K562 (cell line): Measurements from ENCODE around the gene MLANA. TPM values are rescaled to one million over a fixed set of nuclear protein-coding genes. Genes with fewer than 3 reads are reported as not detected.

Experiments
- ATAC-seq: fragments of 200-7000 bp; cut with Tn5 transposase; 3 replicates; pipeline ENCODE4 v1.9.1; 2020; ENCODE audit warnings: moderate library complexity
- BruUV-seq: library from RNA; stranded (reverse); fragments of 400-500 nt; replicated peaks from 2 replicates; lab custom pipeline; 2021; lab: Mats Ljungman, UMichigan
- CTCF ChIA-PET: fragments of 300-600 bp; formaldehyde crosslinking; extraction: SDS; loops from one replicate; lab custom pipeline; 2021; ENCODE audit warnings: low intra/inter-chr PET ratio; lab: Yijun Ruan, JAX
- POLR2A ChIA-PET: fragments of 300-600, 350-650 bp; sonication (Branson Sonifier 250); formaldehyde crosslinking; extraction: SDS; loops from one replicate; lab custom pipeline; 2021; ENCODE audit warnings: antibody characterized with exemption, inconsistent platforms; lab: Yijun Ruan, JAX
- DNase-seq, 4 experiments: peaks; one replicate each; pipeline versions ENCODE4 v3.0.0 to v3.0.0-alpha.2; 2011 to 2018; ENCODE audit warnings: low spot score in 3 of 4, mixed read lengths in 3 of 4; ENCODE audit errors: extremely low read depth in 1 of 4
- FAIRE-seq: peaks from 2 replicates; lab custom pipeline; 2011; peaks lifted over from hg19 to GRCh38; lab: Jason Lieb, UNC
- H2AFZ ChIP-seq: 2 replicates; pipeline ENCODE4 v1.6.0; 2011; ENCODE audit warnings: low read depth, low read length, control low read depth, inconsistent platforms
- H3K27ac ChIP-seq: fragments of 200-600 bp; 3 replicates; pipeline ENCODE4 v1.8.0; 2011; ENCODE audit warnings: low read depth, mild to moderate bottlenecking, control low read depth, inconsistent platforms, low read length, moderate library complexity, mixed read lengths; ENCODE audit errors: extremely low read depth
- H3K27me3 ChIP-seq, 2 experiments: fragments of 300-600 bp in 1 of 2; 2 replicates in 1 of 2; 3 replicates in 1 of 2; pipeline versions ENCODE4 v1.6.0 to v1.8.0; 2011; ENCODE audit warnings: inconsistent platforms in 2 of 2, low read length in 2 of 2, mild to moderate bottlenecking in 1 of 2, mixed read lengths in 1 of 2, moderate library complexity in 1 of 2; ENCODE audit not compliant: control insufficient read depth in 2 of 2, insufficient read depth in 2 of 2
- H3K36me3 ChIP-seq: fragments of 300-600 bp; 3 replicates; pipeline ENCODE4 v1.8.0; 2011; ENCODE audit warnings: mild to moderate bottlenecking, low read length, inconsistent platforms; ENCODE audit not compliant: control insufficient read depth, insufficient read depth
- H3K4me1 ChIP-seq, 2 experiments: fragments of 200-600 bp in 1 of 2; replicated peaks in 1 of 2; 2 replicates in 1 of 2; 3 replicates in 1 of 2; pipeline versions ENCODE4 v1.5.1 to v1.8.0; 2011; ENCODE audit warnings: inconsistent platforms in 2 of 2, low read length in 2 of 2, mild to moderate bottlenecking in 1 of 2, mixed read lengths in 1 of 2, moderate library complexity in 1 of 2; ENCODE audit not compliant: control insufficient read depth in 2 of 2, insufficient read depth in 2 of 2
- H3K4me2 ChIP-seq: 2 replicates; pipeline ENCODE4 v1.6.1; 2011; ENCODE audit warnings: low read length, control low read depth, inconsistent platforms, mixed read lengths; ENCODE audit not compliant: insufficient read depth
- H3K4me3 ChIP-seq: fragments of 200-600 bp; sonication (generic), shearing (Covaris generic); 2 replicates; pipeline ENCODE4 v1.5.1; 2016; ENCODE audit warnings: control low read depth, inconsistent platforms
- H3K79me2 ChIP-seq: fragments of 200-600 bp; 3 replicates; pipeline ENCODE4 v1.8.0; 2011; ENCODE audit warnings: low read length, inconsistent platforms; ENCODE audit not compliant: control insufficient read depth, insufficient read depth
- H3K9ac ChIP-seq, 2 experiments: 2 replicates each; pipeline versions ENCODE4 v1.6.0 to v1.6.1; 2011; ENCODE audit warnings: low read depth in 2 of 2, low read length in 2 of 2, control low read depth in 1 of 2, inconsistent platforms in 1 of 2, mild to moderate bottlenecking in 1 of 2, mixed read lengths in 1 of 2; ENCODE audit not compliant: insufficient read depth in 1 of 2
- H3K9me1 ChIP-seq: one replicate; pipeline ENCODE4 v1.6.0; 2011; ENCODE audit warnings: inconsistent platforms, mild to moderate bottlenecking, low read length, moderate library complexity; ENCODE audit not compliant: control insufficient read depth, insufficient read depth
- H3K9me3 ChIP-seq: replicated peaks from 2 replicates; pipeline ENCODE4 v1.5.1; 2011; ENCODE audit warnings: low read depth, low read length, inconsistent platforms; ENCODE audit not compliant: control insufficient read depth, insufficient read depth
- H4K20me1 ChIP-seq: replicated peaks from 2 replicates; pipeline ENCODE4 v1.6.1; 2011; ENCODE audit warnings: low read length, inconsistent platforms, mixed read lengths; ENCODE audit not compliant: control insufficient read depth, insufficient read depth
- ASH1L ChIP-seq: fragments of 450-650 bp; IDR thresholded peaks from 2 replicates; pipeline ENCODE4 v1.6.1; 2018; ENCODE audit warnings: borderline replicate concordance, mild to moderate bottlenecking, low read depth; ENCODE audit not compliant: partially characterized antibody
- ATF7 ChIP-seq: fragments of 450-650 bp; IDR thresholded peaks from 2 replicates; pipeline ENCODE4 v1.7.1; 2014; ENCODE audit warnings: mild to moderate bottlenecking, moderate library complexity
- CXXC5 ChIP-seq: fragments of 250-450 bp; sonication (Bioruptor Pico); IDR thresholded peaks from 2 replicates; pipeline ENCODE4 v1.8.0; 2022; ENCODE audit warnings: inconsistent platforms, mild to moderate bottlenecking, moderate library complexity
- DMBX1 ChIP-seq: fragments of 250-450 bp; sonication (Bioruptor Pico); IDR thresholded peaks from 2 replicates; pipeline ENCODE4 v1.8.0; 2022; ENCODE audit warnings: inconsistent platforms, mild to moderate bottlenecking, moderate library complexity, borderline replicate concordance
- EGR1 ChIP-seq: fragments of 450-650 bp; conservative IDR thresholded peaks from 2 replicates; pipeline ENCODE4 v1.6.1; 2017; ENCODE audit warnings: mild to moderate bottlenecking
- GTF3C2 ChIP-seq: IDR thresholded peaks from 3 replicates; pipeline ENCODE4 v1.6.1; 2011; ENCODE audit warnings: borderline replicate concordance, mild to moderate bottlenecking, moderate library complexity; ENCODE audit not compliant: insufficient read length; ENCODE audit errors: extremely low read depth
- HNRNPLL ChIP-seq: fragments of 200-400 bp; formaldehyde crosslinking; IDR thresholded peaks from 2 replicates; pipeline ENCODE4 v1.6.1; 2017; ENCODE audit warnings: low read length, low read depth, mild to moderate bottlenecking; ENCODE audit not compliant: poor library complexity, severe bottlenecking
- MCM2 ChIP-seq: fragments of 450-650 bp; IDR thresholded peaks from 2 replicates; pipeline ENCODE4 v1.6.1; 2017; ENCODE audit warnings: low read depth, mild to moderate bottlenecking
- NCOR1 ChIP-seq: fragments of 450-650 bp; IDR thresholded peaks from 2 replicates; pipeline ENCODE4 v1.6.1; 2016; ENCODE audit warnings: mild to moderate bottlenecking, moderate library complexity
- NFE2 ChIP-seq: IDR thresholded peaks from 2 replicates; pipeline ENCODE4 v1.6.1; 2014; ENCODE audit warnings: antibody characterized with exemption, low read depth
- POLR2A ChIP-seq: fragments of 450-650 bp; conservative IDR thresholded peaks from 2 replicates; pipeline ENCODE4 v1.6.1; 2016
- TAF7 ChIP-seq: fragments of 450-650 bp; IDR thresholded peaks from 2 replicates; pipeline ENCODE4 v1.6.1; 2016; ENCODE audit warnings: missing genetic modification characterization, missing compliant biosample characterization
- USF2 ChIP-seq: sonication (generic); formaldehyde crosslinking; IDR thresholded peaks from 2 replicates; pipeline ENCODE4 v1.5.0; 2020; ENCODE audit warnings: missing genetic modification reagents
- WHSC1 ChIP-seq: IDR thresholded peaks from one replicate; pipeline ENCODE4 v1.6.1; 2012; ENCODE audit warnings: low read length, control low read depth, inconsistent platforms
- ZNF124 ChIP-seq: sonication (generic); formaldehyde crosslinking; IDR thresholded peaks from 2 replicates; pipeline ENCODE4 v1.8.1; 2022; ENCODE audit warnings: missing genetic modification reagents
- WGBS: fragments of 100-300 bp; shearing (Covaris generic); methylation state at CpG from one replicate; pipeline ENCODE4 v1.1.6; 2016; ENCODE audit warnings: low coverage, mixed read lengths; ENCODE audit not compliant: insufficient coverage; ENCODE audit errors: missing lambda C conversion rate; 5-methylcytosine and 5-hydroxymethylcytosine counted together
- in situ Hi-C: fragments of 300-500 bp; cut with MboI; formaldehyde crosslinking; loops from 4 replicates; pipeline ENCODE4 v1.15.0; 2018; ENCODE audit warnings: inconsistent platforms, mixed read lengths
- intact Hi-C: fragments of 100-400 bp; cut with micrococcal nuclease; formaldehyde crosslinking; loops from 2 replicates; pipeline ENCODE4 v1.14.2; 2022
- polyA plus RNA-seq, 8 experiments: library from polyadenylated mRNA; depleted of rRNA in 4 of 8; stranded (reverse) in 5 of 8; unstranded in 3 of 8; fragments of >200 nt; fragmentation: Nextera tagmentation in 2 of 8; fragmentation: Illumina TruSeq in 1 of 8; extraction: Ambion mirVana in 2 of 8; extraction: Trizol in 1 of 8; gene quantifications; 2 replicates each; pipeline versions ENCODE4 v1.2.1 to v1.2.3, GENCODE V29; 2011 to 2014; ENCODE audit warnings: inconsistent platforms in 1 of 8, missing spikeins in 1 of 8
- total RNA-seq, 7 experiments: library from RNA; depleted of rRNA in 6 of 7; stranded (reverse); fragments of >200 nt in 6 of 7; fragmentation: Illumina TruSeq in 2 of 7; extraction: Trizol in 2 of 7; gene quantifications; 2 replicates each; pipeline versions ENCODE4 v1.2.1 to v1.2.3, GENCODE V29; 2011 to 2021; ENCODE audit warnings: low replicate concordance in 1 of 7
- TF ChIP-seq, protein P1 (sequence below): sonication (generic); formaldehyde crosslinking; IDR thresholded peaks from 2 replicates; pipeline ENCODE4 v1.9.0; 2022; ENCODE audit warnings: mild to moderate bottlenecking, missing genetic modification reagents
- TF ChIP-seq, protein P2 (sequence below): sonication (generic); formaldehyde crosslinking; IDR thresholded peaks from 2 replicates; pipeline ENCODE4 v1.8.1; 2023; ENCODE audit warnings: mild to moderate bottlenecking, missing genetic modification reagents, moderate library complexity

Gene MLANA
- total and polyA plus RNA-seq, 9 of the 15 experiments (the other 6 are each of a cell fraction or from before 2014, with no cell fraction given), result not detected

DNA sequence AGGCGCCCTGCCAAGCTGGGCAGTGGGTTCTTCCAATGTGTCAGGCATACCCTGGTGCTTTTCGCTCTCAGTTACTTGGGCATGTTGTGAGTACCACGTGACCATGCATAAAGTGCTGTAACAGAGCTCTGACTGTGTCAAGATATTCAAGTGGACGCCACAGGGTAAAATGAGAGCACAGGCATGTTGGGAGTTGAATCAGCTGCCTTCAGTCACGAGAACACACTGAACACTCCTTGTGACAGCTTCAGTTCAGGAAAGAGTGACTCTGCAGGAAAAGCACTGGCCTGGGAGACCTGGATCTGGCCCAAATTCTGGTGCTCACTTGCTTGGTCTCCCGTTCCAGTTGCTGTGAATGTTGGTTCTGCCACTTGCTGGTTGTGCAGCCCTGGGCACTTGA, 5.1 kb downstream of the MLANA start (continued):
- no peak for TF ChIP-seq POLR2A
- TF ChIP-seq, protein P1, sequence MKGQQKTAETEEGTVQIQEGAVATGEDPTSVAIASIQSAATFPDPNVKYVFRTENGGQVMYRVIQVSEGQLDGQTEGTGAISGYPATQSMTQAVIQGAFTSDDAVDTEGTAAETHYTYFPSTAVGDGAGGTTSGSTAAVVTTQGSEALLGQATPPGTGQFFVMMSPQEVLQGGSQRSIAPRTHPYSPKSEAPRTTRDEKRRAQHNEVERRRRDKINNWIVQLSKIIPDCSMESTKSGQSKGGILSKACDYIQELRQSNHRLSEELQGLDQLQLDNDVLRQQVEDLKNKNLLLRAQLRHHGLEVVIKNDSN, result peak; percentile 35; the same call in 1 of the 2 replicates
- TF ChIP-seq USF2 (CRISPR knock-in tag), result peak; percentile 41

DNA sequence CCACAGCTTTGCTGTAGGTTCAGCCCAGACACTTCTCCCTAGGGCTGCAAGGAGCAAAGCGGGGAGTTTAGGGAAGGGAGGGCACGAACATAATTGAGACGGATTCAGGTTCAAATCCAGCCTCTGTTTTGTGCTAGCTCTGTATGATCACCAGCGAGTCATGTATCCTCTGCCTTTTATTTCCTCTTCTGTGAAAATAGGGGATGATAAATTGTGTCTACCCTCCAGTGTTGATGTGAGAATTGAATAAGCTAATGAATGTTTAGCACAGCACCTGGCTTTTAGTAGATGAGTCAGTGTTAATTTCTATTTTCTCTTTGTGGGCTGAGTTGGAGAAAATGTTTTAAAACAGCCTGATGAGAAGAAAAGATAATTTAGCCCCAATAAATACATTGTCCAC, 6.2 kb downstream of the MLANA start:
- no peaks in the 10 kb centered on the region for H3K9me1 ChIP-seq
- H3K4me3 ChIP-seq, result no peak overlapping the region
- no peak overlapping the region for H3K4me2 ChIP-seq
- no peak for FAIRE-seq
- no peaks in the 10 kb centered on the region for H3K36me3 ChIP-seq
- no peak for DNase-seq
- no peaks in the 10 kb centered on the region for H3K9me3 ChIP-seq
- H4K20me1 ChIP-seq, result no peaks in the 10 kb centered on the region
- H3K4me1 ChIP-seq, result peaks cover 0 to 14% of the 10 kb centered on the region in 2 experiments; a peak in 3 of 5 replicates
- ATAC-seq, result no peak
- intact Hi-C loops (no loop called here), in situ Hi-C loops (loop anchor here (25.0 kb wide), 1 partner anchor 415 kb away; no protein-coding TSS in a partner anchor)
- H3K27me3 ChIP-seq, result no peaks in the 10 kb centered on the region
- H2AFZ ChIP-seq, result no peak overlapping the region
- 37% methylated on average over 3 of the region's 4 CpGs for WGBS
- BruUV-seq, result no TSS peak
- TF ChIP-seq NFE2 (no peak), GTF3C2 (no peak), ATF7 (no peak), DMBX1 (CRISPR knock-in tag) (no peak), WHSC1 (no peak), ASH1L (no peak), NCOR1 (no peak), EGR1 (no peak), CXXC5 (CRISPR knock-in tag) (no peak), TAF7 (tag) (no peak), MCM2 (no peak), ZNF124 (CRISPR knock-in tag) (no peak), HNRNPLL (no peak)
- TF ChIP-seq, protein P2, sequence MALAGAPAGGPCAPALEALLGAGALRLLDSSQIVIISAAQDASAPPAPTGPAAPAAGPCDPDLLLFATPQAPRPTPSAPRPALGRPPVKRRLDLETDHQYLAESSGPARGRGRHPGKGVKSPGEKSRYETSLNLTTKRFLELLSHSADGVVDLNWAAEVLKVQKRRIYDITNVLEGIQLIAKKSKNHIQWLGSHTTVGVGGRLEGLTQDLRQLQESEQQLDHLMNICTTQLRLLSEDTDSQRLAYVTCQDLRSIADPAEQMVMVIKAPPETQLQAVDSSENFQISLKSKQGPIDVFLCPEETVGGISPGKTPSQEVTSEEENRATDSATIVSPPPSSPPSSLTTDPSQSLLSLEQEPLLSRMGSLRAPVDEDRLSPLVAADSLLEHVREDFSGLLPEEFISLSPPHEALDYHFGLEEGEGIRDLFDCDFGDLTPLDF, result no peak
- POLR2A ChIA-PET, result interaction anchor here (1.1 kb wide), 2 partner anchors 17 to 119 kb away, joined by 3 read pairs; partner anchors contain the start of gene RANBP6
- no peaks in the 10 kb centered on the region for H3K79me2 ChIP-seq
- H3K27ac ChIP-seq, result no peak overlapping the region
- H3K9ac ChIP-seq, result no peak overlapping the region
- CTCF ChIA-PET, result no interaction called here
